Parathyroid adenoma (tissue), 2 donors: ENCODE data around the gene CACNA1D.

Experiments used
- H2AFZ ChIP-seq: fragments of 300-600 bp; sonication (generic); one replicate; pipeline ENCODE4 v1.7.0; 2017; ENCODE audit warnings: antibody characterized with exemption, mild to moderate bottlenecking
- H3K27ac ChIP-seq: fragments of 300-600 bp; sonication (generic); one replicate; pipeline ENCODE4 v1.7.0; 2017
- H3K27me3 ChIP-seq: fragments of 300-600 bp; sonication (generic); one replicate; pipeline ENCODE4 v1.7.0; 2017; ENCODE audit warnings: low read length; ENCODE audit not compliant: control insufficient read depth, insufficient read depth
- H3K36me3 ChIP-seq: fragments of 300-600 bp; sonication (generic); one replicate; pipeline ENCODE4 v1.7.0; 2017; ENCODE audit warnings: low read length; ENCODE audit not compliant: control insufficient read depth, insufficient read depth
- H3K4me1 ChIP-seq: fragments of 300-600 bp; sonication (generic); one replicate; pipeline ENCODE4 v1.7.0; 2017; ENCODE audit warnings: control low read depth
- H3K4me2 ChIP-seq: fragments of 300-600 bp; sonication (generic); one replicate; pipeline ENCODE4 v1.7.0; 2017; ENCODE audit warnings: low read length
- H3K4me3 ChIP-seq: fragments of 300-600 bp; sonication (generic); one replicate; pipeline ENCODE4 v1.7.0; 2017; ENCODE audit warnings: low read depth, low read length
- H3K79me2 ChIP-seq: fragments of 300-600 bp; sonication (generic); one replicate; pipeline ENCODE4 v1.7.0; 2017; ENCODE audit warnings: control low read depth
- H3K9ac ChIP-seq: fragments of 300-600 bp; sonication (generic); one replicate; pipeline ENCODE4 v1.7.0; 2017; ENCODE audit warnings: mild to moderate bottlenecking
- H3K9me3 ChIP-seq: fragments of 300-600 bp; sonication (generic); one replicate; pipeline ENCODE4 v1.7.0; 2017; ENCODE audit warnings: low read length; ENCODE audit not compliant: control insufficient read depth
- CTCF ChIP-seq: fragments of 300-600 bp; sonication (generic); IDR thresholded peaks from one replicate; pipeline ENCODE4 v1.7.0; 2017; ENCODE audit warnings: antibody characterized with exemption, mild to moderate bottlenecking
- donor health status: primary hyperparathyroidism.

Gene CACNA1D

GRCh38 chr3:53645754-53646153 is 151.3 kb downstream of the CACNA1D start:
- Histone ChIP-seq H3K9me3 (no peaks in the 10 kb centered on the region), H2AFZ (no peak overlapping the region), H3K36me3 (no peaks in the 10 kb centered on the region), H3K27me3 (no peaks in the 10 kb centered on the region), H3K27ac (no peak overlapping the region), H3K4me2 (no peak overlapping the region), H3K4me3 (no peak overlapping the region), H3K79me2 (no peaks in the 10 kb centered on the region), H3K4me1 (no peaks in the 10 kb centered on the region), H3K9ac (no peak overlapping the region)
- TF ChIP-seq CTCF: no peak

GRCh38 chr3:53646723-53647122 is 152.3 kb downstream of the CACNA1D start:
- no peak overlapping the region for H3K4me3 ChIP-seq
- H3K4me2 ChIP-seq: no peak overlapping the region
- H3K36me3 ChIP-seq: no peaks in the 10 kb centered on the region
- H2AFZ ChIP-seq: no peak overlapping the region
- H3K27ac ChIP-seq: no peak overlapping the region
- H3K79me2 ChIP-seq: no peaks in the 10 kb centered on the region
- TF ChIP-seq CTCF: no peak
- no peaks in the 10 kb centered on the region for H3K27me3 ChIP-seq
- H3K9ac ChIP-seq: no peak overlapping the region
- no peaks in the 10 kb centered on the region for H3K9me3 ChIP-seq
- no peaks in the 10 kb centered on the region for H3K4me1 ChIP-seq

GRCh38 chr3:53649816-53650215 is 155.4 kb downstream of the CACNA1D start:
- no peak overlapping the region for H2AFZ ChIP-seq
- no peak for TF ChIP-seq CTCF
- no peaks in the 10 kb centered on the region for H3K27me3 ChIP-seq
- H3K4me2 ChIP-seq: no peak overlapping the region
- no peak overlapping the region for H3K27ac ChIP-seq
- no peak overlapping the region for H3K9ac ChIP-seq
- H3K36me3 ChIP-seq: no peaks in the 10 kb centered on the region
- H3K9me3 ChIP-seq: no peaks in the 10 kb centered on the region
- H3K4me1 ChIP-seq: no peaks in the 10 kb centered on the region
- H3K79me2 ChIP-seq: no peaks in the 10 kb centered on the region
- H3K4me3 ChIP-seq: no peak overlapping the region

- no peak overlapping the region for H2AFZ ChIP-seq
- no peaks in the 10 kb centered on the region for H3K9me3 ChIP-seq
- H3K4me2 ChIP-seq: no peak overlapping the region
- no peaks in the 10 kb centered on the region for H3K36me3 ChIP-seq
- no peak for TF ChIP-seq CTCF
- no peaks in the 10 kb centered on the region for H3K4me1 ChIP-seq
- H3K79me2 ChIP-seq: no peaks in the 10 kb centered on the region
- no peak overlapping the region for H3K4me3 ChIP-seq
- H3K9ac ChIP-seq: no peak overlapping the region
- H3K27me3 ChIP-seq: no peaks in the 10 kb centered on the region
- H3K27ac ChIP-seq: no peak overlapping the region
Observed at GRCh38 chr3:53650424-53650823, 156.0 kb downstream of the CACNA1D start.

- no peak overlapping the region for H3K4me3 ChIP-seq
- no peak overlapping the region for H2AFZ ChIP-seq
- no peaks in the 10 kb centered on the region for H3K79me2 ChIP-seq
- H3K4me1 ChIP-seq: no peaks in the 10 kb centered on the region
- no peak overlapping the region for H3K9ac ChIP-seq
- no peaks in the 10 kb centered on the region for H3K36me3 ChIP-seq
- no peaks in the 10 kb centered on the region for H3K27me3 ChIP-seq
- TF ChIP-seq CTCF: no peak
- no peak overlapping the region for H3K27ac ChIP-seq
- no peaks in the 10 kb centered on the region for H3K9me3 ChIP-seq
- no peak overlapping the region for H3K4me2 ChIP-seq
Observed at GRCh38 chr3:53650928-53651661, 156.7 kb downstream of the CACNA1D start.
